ENCODE measurements around the gene CPLANE2. TPM values are rescaled to one million over a fixed set of nuclear protein-coding genes. Genes with fewer than 3 reads are reported as not detected.
A peak's percentile ranks its signal among the peaks of the same experiment; 100 is the strongest.

The CPLANE2 gene
- total RNA-seq, 1 donor from 2014 or later, result 9.7 TPM

DNA sequence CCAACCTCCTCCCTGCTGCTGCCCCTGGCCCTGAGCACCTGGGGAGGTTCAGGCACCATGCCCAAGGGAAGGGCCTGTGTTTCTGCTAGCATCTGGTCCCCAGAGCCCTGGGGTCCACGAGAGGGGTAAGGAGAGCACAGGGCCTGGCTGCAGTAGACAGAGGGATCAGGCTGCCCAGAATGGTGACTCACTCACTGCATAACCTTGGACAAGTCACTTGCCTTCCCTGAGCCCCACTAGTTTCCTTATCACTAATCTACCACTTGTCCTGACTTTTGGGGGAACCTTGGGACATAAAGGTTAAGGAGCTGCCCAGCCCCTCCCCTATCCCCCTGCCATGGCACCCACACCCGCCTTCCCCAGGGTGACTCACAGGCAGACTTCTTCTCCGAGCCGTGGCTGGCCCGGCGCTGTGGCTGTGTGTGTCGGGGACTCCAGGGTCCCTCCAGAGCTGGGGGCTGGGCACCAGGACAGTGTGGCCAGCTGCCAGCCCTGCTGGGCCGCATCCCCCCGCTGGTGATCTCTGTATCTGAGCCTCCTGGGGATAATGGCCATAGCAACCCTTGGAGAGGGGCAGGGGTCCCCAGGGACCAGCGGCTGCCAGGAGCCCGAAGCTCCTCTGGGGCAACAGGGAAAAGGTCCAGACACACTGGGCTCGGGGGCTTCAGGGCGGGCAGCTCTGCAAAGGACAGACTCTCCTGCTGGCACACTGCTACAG is 28.6 kb downstream of the CPLANE2 start:
- intact Hi-C loops (cut with micrococcal nuclease), result no loop called here
- TF ChIP-seq CTCF (IDR thresholded peaks at IDR 0.05; ENCODE audit: borderline replicate concordance), result no peak
- Histone ChIP-seq H3K4me1 (peaks cover 20% of the 10 kb centered on the region), H3K36me3 (no peaks in the 10 kb centered on the region), H3K27me3 (ENCODE audit: low read depth) (no peaks in the 10 kb centered on the region), H3K9me3 (replicated peaks) (no peaks in the 10 kb centered on the region), H3K27ac (replicated peaks) (no peak overlapping the region), H3K4me3 (no peak overlapping the region)
- DNase-seq, result no peak

DNA sequence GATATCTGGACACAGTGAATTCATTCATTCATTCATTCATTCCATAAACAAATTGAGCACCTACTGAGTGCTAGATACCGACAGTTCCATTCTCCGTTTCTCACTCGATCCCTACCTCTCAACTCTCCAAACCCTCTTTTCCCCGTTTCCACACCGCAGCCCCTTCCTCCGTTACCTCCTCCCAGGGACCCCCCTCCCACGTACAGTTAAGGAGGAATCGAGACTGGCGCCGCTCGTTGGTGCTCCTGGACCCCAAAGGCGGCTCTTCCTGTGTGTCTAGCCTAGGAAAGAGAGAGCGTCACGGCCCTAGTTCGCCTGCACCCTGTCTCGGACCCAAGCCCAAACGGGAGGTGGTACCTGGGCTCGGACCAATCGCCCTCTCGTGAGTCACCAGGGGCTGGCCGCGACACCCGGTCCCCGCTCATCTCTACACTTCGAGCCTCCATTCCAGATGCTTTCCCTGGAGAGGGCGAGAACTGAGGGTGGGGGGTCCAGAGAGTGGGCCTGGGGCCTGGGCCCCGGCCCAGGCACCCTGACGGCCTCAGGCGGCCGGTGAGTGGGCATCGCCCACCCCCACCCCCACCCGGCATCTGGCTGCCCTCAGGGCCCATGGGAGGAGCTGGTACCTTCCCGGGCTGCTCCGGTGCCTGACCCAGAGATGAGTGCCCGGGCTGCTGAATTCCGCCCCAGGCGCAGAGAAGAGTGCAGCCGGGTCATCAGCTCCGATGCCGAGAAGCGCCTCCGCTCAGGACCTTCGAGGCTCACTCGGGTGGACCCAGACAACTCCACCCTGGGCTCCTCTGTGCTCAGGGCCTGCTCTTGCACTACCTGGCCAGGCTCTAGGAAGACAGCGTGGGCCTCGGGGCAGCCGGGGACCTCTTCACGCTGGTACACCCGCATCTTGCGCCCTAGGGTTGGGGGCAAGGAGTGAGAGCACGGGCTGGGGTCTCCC is 29.4 kb downstream of the CPLANE2 start:
- Histone ChIP-seq H3K4me1 (peaks cover 20% of the 10 kb centered on the region), H3K27me3 (ENCODE audit: low read depth) (no peaks in the 10 kb centered on the region), H3K4me3 (peak overlapping the region; percentile 67), H3K9me3 (replicated peaks) (no peaks in the 10 kb centered on the region), H3K36me3 (no peaks in the 10 kb centered on the region), H3K27ac (replicated peaks) (peak overlapping the region; percentile 95)
- no peak for TF ChIP-seq CTCF (IDR thresholded peaks at IDR 0.05; ENCODE audit: borderline replicate concordance)
- intact Hi-C loops (cut with micrococcal nuclease), result no loop called here
- DNase-seq, result no peak

GRCh38 chr1:16206547-16207317 is 30.3 kb downstream of the CPLANE2 start:
- Histone ChIP-seq H3K4me1 (peaks cover 20% of the 10 kb centered on the region), H3K36me3 (no peaks in the 10 kb centered on the region), H3K9me3 (replicated peaks) (no peaks in the 10 kb centered on the region), H3K27ac (replicated peaks) (peak overlapping the region; percentile 95), H3K27me3 (ENCODE audit: low read depth) (no peaks in the 10 kb centered on the region), H3K4me3 (peak overlapping the region; percentile 67)
- intact Hi-C loops (cut with micrococcal nuclease), result no loop called here
- no peak for TF ChIP-seq CTCF (IDR thresholded peaks at IDR 0.05; ENCODE audit: borderline replicate concordance)
- DNase-seq, result peak; percentile 98

DNA sequence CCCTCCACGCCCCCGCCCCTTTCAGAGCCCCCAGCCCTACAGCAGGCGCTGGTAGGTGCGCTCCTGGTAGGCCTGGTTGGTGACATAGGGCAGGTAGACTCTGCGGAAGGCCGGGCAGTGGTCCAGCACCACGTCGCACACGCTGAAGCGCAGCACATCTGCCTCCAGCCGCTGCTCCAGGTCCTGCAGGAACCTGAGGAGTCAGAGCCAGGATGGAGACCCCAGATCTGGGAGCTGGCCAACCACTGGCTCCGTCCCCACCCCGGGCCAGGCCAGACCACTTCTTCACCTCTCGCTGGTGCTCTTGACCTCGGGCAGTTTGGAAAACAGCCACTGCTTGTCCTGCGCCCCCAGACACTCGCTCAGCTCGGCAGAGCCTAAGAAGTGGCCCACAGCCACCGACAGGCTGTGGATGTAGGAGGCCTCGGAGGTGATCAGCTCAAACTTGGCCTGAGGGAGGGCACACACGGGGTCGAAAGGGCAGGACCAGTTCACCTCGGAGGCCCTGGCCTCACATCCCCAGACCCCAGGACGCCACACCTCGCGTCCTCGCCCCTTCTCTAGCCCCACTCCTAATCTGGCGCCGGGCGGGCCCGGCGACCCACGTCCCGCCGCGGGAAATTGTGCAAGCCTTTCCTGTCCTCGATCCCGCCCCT is 31.0 kb downstream of the CPLANE2 start:
- Histone ChIP-seq H3K27ac (replicated peaks) (peak overlapping the region; percentile 95), H3K9me3 (replicated peaks) (no peaks in the 10 kb centered on the region), H3K4me1 (peaks cover 20% of the 10 kb centered on the region), H3K4me3 (peak overlapping the region; percentile 67), H3K36me3 (peaks cover 5% of the 10 kb centered on the region), H3K27me3 (ENCODE audit: low read depth) (no peaks in the 10 kb centered on the region)
- TF ChIP-seq CTCF (IDR thresholded peaks at IDR 0.05; ENCODE audit: borderline replicate concordance), result no peak
- no peak for DNase-seq
- intact Hi-C loops (cut with micrococcal nuclease), result no loop called here

- no peak for TF ChIP-seq CTCF (IDR thresholded peaks at IDR 0.05; ENCODE audit: borderline replicate concordance)
- no peaks in the 10 kb centered on the region for H3K9me3 ChIP-seq (replicated peaks)
- H3K36me3 ChIP-seq, result peaks cover 5% of the 10 kb centered on the region
- intact Hi-C loops (cut with micrococcal nuclease), result no loop called here
- no peaks in the 10 kb centered on the region for H3K27me3 ChIP-seq (ENCODE audit: low read depth)
- peak overlapping the region; percentile 95 for H3K27ac ChIP-seq (replicated peaks)
- DNase-seq, result no peak
- H3K4me3 ChIP-seq, result peak overlapping the region; percentile 67
- peaks cover 20% of the 10 kb centered on the region for H3K4me1 ChIP-seq
Observed at GRCh38 chr1:16205334-16205671, 31.7 kb downstream of the CPLANE2 start.
